HepG2 (cell line): ENCODE results near the gene ADGRL3. TPM values are rescaled to one million over a fixed set of nuclear protein-coding genes. Genes with fewer than 3 reads are reported as not detected.

ENCODE experiments used
- ATAC-seq: fragments of 200-7000 bp; cut with Tn5 transposase; 3 replicates; pipeline ENCODE4 v1.9.1; 2020; ENCODE audit warnings: mild to moderate bottlenecking, moderate library complexity
- BruUV-seq: library from RNA; stranded (reverse); fragments of 400-500 nt; replicated peaks from 2 replicates; lab custom pipeline; 2021; lab: Mats Ljungman, UMichigan
- CTCF ChIA-PET: fragments of 300-600 bp; formaldehyde crosslinking; extraction: SDS; loops from one replicate; lab custom pipeline; 2021; ENCODE audit warnings: low total read pairs, inconsistent platforms, low intra/inter-chr PET ratio; lab: Yijun Ruan, JAX
- POLR2A ChIA-PET: fragments of 350-600 bp; sonication (Branson Sonifier 250); formaldehyde crosslinking; loops from one replicate; lab custom pipeline; 2020; ENCODE audit warnings: antibody characterized with exemption, inconsistent platforms; lab: Yijun Ruan, JAX
- DNase-seq: peaks from one replicate; pipeline ENCODE4 v3.0.0-alpha.2; 2015; ENCODE audit warnings: low spot score
- FAIRE-seq: peaks from 3 replicates; lab custom pipeline; 2011; peaks lifted over from hg19 to GRCh38; lab: Jason Lieb, UNC
- H2AFZ ChIP-seq: one replicate; pipeline ENCODE4 v1.6.1; 2011; ENCODE audit warnings: low read length, inconsistent platforms
- H3K27ac ChIP-seq: fragments of 300-600 bp; 3 replicates; pipeline ENCODE4 v1.8.0; 2011; ENCODE audit warnings: mixed run types, mild to moderate bottlenecking, mixed read lengths, low read length, inconsistent platforms; ENCODE audit not compliant: insufficient read depth; ENCODE audit errors: extremely low read length
- H3K27me3 ChIP-seq, 2 experiments: fragments of 200-600 bp in 1 of 2; 2 replicates in 1 of 2; 3 replicates in 1 of 2; pipeline versions ENCODE4 v1.6.0 to v1.8.0; 2011; ENCODE audit warnings: low read length in 2 of 2, mild to moderate bottlenecking in 2 of 2, moderate library complexity in 2 of 2, inconsistent platforms in 1 of 2; ENCODE audit not compliant: insufficient read depth in 2 of 2, control insufficient read depth in 1 of 2
- H3K36me3 ChIP-seq, 2 experiments: fragments of 200-600 bp in 1 of 2; replicated peaks in 1 of 2; 2 replicates in 1 of 2; 3 replicates in 1 of 2; pipeline versions ENCODE4 v1.5.1 to v1.8.0; 2011; ENCODE audit warnings: low read length in 2 of 2, inconsistent platforms in 1 of 2; ENCODE audit not compliant: insufficient read depth in 2 of 2, control insufficient read depth in 1 of 2
- H3K4me1 ChIP-seq: 2 replicates; pipeline ENCODE4 v1.5.1; 2012; ENCODE audit warnings: low read length, inconsistent platforms; ENCODE audit not compliant: insufficient read depth
- H3K4me2 ChIP-seq: 2 replicates; pipeline ENCODE4 v1.6.0; 2011; ENCODE audit warnings: low read depth, low read length, inconsistent platforms
- H3K4me3 ChIP-seq, 3 experiments: fragments of 200-600 bp in 1 of 3; sonication (generic), shearing (Covaris generic) in 1 of 3; replicated peaks in 1 of 3; 2 replicates each; pipeline ENCODE4 v1.5.1; 2011 to 2016; ENCODE audit warnings: low read length in 3 of 3, inconsistent platforms in 2 of 3, low read depth in 2 of 3, mild to moderate bottlenecking in 2 of 3, control low read depth in 1 of 3, mixed read lengths in 1 of 3; ENCODE audit not compliant: insufficient read depth in 1 of 3
- H3K79me2 ChIP-seq: one replicate; pipeline ENCODE4 v1.6.1; 2011; ENCODE audit warnings: low read length, inconsistent platforms; ENCODE audit not compliant: insufficient read depth
- H3K9ac ChIP-seq: 2 replicates; pipeline ENCODE4 v1.6.0; 2011; ENCODE audit warnings: mild to moderate bottlenecking, low read depth, low read length, inconsistent platforms; ENCODE audit not compliant: insufficient read depth
- H3K9me3 ChIP-seq: 2 replicates; pipeline ENCODE4 v1.5.1; 2012; ENCODE audit warnings: mild to moderate bottlenecking, low read length
- H4K20me1 ChIP-seq: 2 replicates; pipeline ENCODE4 v1.6.0; 2011; ENCODE audit warnings: inconsistent platforms, mild to moderate bottlenecking, low read length, moderate library complexity; ENCODE audit not compliant: insufficient read depth
- FOXP1 ChIP-seq, 2 experiments: fragments of 450-650 bp in 1 of 2; IDR thresholded peaks; 2 replicates each; pipeline ENCODE4 v1.6.1; 2017 to 2018; ENCODE audit warnings: antibody characterized with exemption in 1 of 2
- IKZF1 ChIP-seq: fragments of 450-650 bp; IDR thresholded peaks from 2 replicates; pipeline ENCODE4 v1.7.1; 2016
- MAFG ChIP-seq: sonication (generic); formaldehyde crosslinking; IDR thresholded peaks from 2 replicates; pipeline ENCODE4 v1.5.1; 2020; ENCODE audit warnings: mild to moderate bottlenecking, missing genetic modification reagents
- MEIS1 ChIP-seq: sonication (generic); formaldehyde crosslinking; IDR thresholded peaks from 2 replicates; pipeline ENCODE4 v1.9.0; 2021; ENCODE audit warnings: mild to moderate bottlenecking, missing genetic modification reagents, moderate library complexity, borderline replicate concordance
- NR2F1 ChIP-seq, 2 experiments: fragments of 450-650 bp in 1 of 2; formaldehyde crosslinking in 1 of 2; IDR thresholded peaks; 2 replicates each; pipeline versions ENCODE4 v1.5.0 to v1.6.1; 2016 to 2020; ENCODE audit warnings: mild to moderate bottlenecking in 1 of 2, missing compliant biosample characterization in 1 of 2, missing genetic modification reagents in 1 of 2, moderate library complexity in 1 of 2
- PCBP1 ChIP-seq: fragments of 200-400 bp; formaldehyde crosslinking; IDR thresholded peaks from 2 replicates; pipeline ENCODE4 v1.6.1; 2017; ENCODE audit warnings: mild to moderate bottlenecking, low read depth, low read length, borderline replicate concordance
- SAFB2 ChIP-seq: sonication (generic); formaldehyde crosslinking; IDR thresholded peaks from 2 replicates; pipeline ENCODE4 v1.5.1; 2020; ENCODE audit warnings: missing genetic modification reagents, low read depth, mild to moderate bottlenecking, borderline replicate concordance
- SATB2 ChIP-seq: sonication (generic); formaldehyde crosslinking; IDR thresholded peaks from 2 replicates; pipeline ENCODE4 v1.5.0; 2020; ENCODE audit warnings: missing genetic modification reagents
- SP5 ChIP-seq: IDR thresholded peaks from 2 replicates; pipeline ENCODE4 v1.6.1; 2016; ENCODE audit warnings: low read depth, borderline replicate concordance
- U2AF2 ChIP-seq: fragments of 200-400 bp; formaldehyde crosslinking; IDR thresholded peaks from 2 replicates; pipeline ENCODE4 v1.6.1; 2017; ENCODE audit warnings: low read depth, mild to moderate bottlenecking, low read length
- ZNF12 ChIP-seq: sonication (generic); formaldehyde crosslinking; IDR thresholded peaks from 2 replicates; pipeline ENCODE4 v1.5.0; 2020; ENCODE audit warnings: missing genetic modification reagents
- ZNF207 ChIP-seq: fragments of 450-650 bp; IDR thresholded peaks from 2 replicates; pipeline ENCODE4 v1.6.1; 2016; ENCODE audit warnings: antibody characterized with exemption, borderline replicate concordance
- ZNF451 ChIP-seq: sonication (generic); formaldehyde crosslinking; IDR thresholded peaks from 2 replicates; pipeline ENCODE4 v1.5.0; 2020; ENCODE audit warnings: mild to moderate bottlenecking, missing genetic modification reagents
- ZSCAN31 ChIP-seq: sonication (generic); formaldehyde crosslinking; IDR thresholded peaks from 2 replicates; pipeline ENCODE4 v1.5.0; 2020; ENCODE audit warnings: low read depth, mild to moderate bottlenecking, missing genetic modification reagents
- WGBS: methylation state at CpG from one replicate; pipeline ENCODE4 v1.1.6; 2017; ENCODE audit warnings: low lambda C conversion rate; 5-methylcytosine and 5-hydroxymethylcytosine counted together
- in situ Hi-C: cut with HindIII; loops from 2 replicates; pipeline ENCODE4 v1.10.0; 2017; ENCODE audit warnings: low pct_unique_long_range_greater_than_20kb; ENCODE audit not compliant: extremely low pct_ligation_motif_present
- intact Hi-C: fragments of 100-400 bp; cut with micrococcal nuclease; formaldehyde crosslinking; loops from one replicate; pipeline ENCODE4 v1.10.0; 2022; ENCODE audit not compliant: unreplicated experiment
- polyA plus RNA-seq, 8 experiments: library from polyadenylated mRNA; depleted of rRNA in 3 of 8; stranded (reverse) in 7 of 8; unstranded in 1 of 8; fragments of >200 nt; fragmentation: Illumina TruSeq in 4 of 8; extraction: Trizol in 4 of 8; gene quantifications; 2 replicates each; pipeline versions ENCODE4 v1.2.1 to v1.2.3, GENCODE V29; 2011 to 2016; ENCODE audit warnings: low read depth in 4 of 8, missing spikeins in 1 of 8, mixed read lengths in 1 of 8; ENCODE audit not compliant: insufficient read depth in 1 of 8
- total RNA-seq, 5 experiments: library from RNA; depleted of rRNA; stranded (reverse); fragments of >200 nt; fragmentation: Illumina TruSeq; extraction: Trizol; gene quantifications; 2 replicates each; pipeline ENCODE4 v1.2.3, GENCODE V29; 2016; ENCODE audit warnings: low read depth in 1 of 5
- TF ChIP-seq, protein P1 (sequence below): sonication (generic); formaldehyde crosslinking; IDR thresholded peaks from 2 replicates; pipeline ENCODE4 v1.5.0; 2020; ENCODE audit warnings: missing genetic modification reagents, mild to moderate bottlenecking, borderline replicate concordance
- TF ChIP-seq, protein P2 (sequence below): sonication (generic); formaldehyde crosslinking; conservative IDR thresholded peaks from 2 replicates; pipeline ENCODE4 v1.4.0; 2020; ENCODE audit warnings: missing genetic modification reagents
- TF ChIP-seq, protein P3 (sequence below): sonication (generic); formaldehyde crosslinking; IDR thresholded peaks from 2 replicates; pipeline ENCODE4 v1.4.0; 2020; ENCODE audit warnings: missing genetic modification reagents

The ADGRL3 gene
- total and polyA plus RNA-seq, 2 of the 13 experiments (the other 11 are each of a cell fraction or from before 2014, with no cell fraction given), result 0.04 to 0.05 TPM

DNA sequence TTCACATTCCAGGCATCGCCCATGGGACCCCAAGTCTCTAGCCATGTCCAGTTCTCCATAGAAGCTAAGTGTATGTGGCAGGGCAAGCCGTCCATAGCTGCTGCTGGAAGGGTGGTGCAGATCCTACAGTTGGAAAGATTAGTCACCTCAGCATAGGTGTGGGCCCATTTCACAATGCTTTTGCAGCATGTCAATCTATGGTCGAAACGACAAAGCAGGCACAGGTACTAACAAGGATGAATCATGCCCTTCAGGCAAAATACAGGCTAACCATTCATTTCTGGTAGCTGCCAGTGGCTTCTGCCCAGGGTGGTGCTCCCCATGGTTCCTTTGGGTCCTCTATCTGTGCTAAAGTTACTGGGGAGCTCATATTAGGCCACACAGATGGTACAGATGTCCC, 225.2 kb downstream of the ADGRL3 start:
- 0% methylated on average over 2 of the region's 4 CpGs for WGBS

More for the DNA sequence above, 225.2 kb downstream of the ADGRL3 start:
- BruUV-seq, result no TSS peak
- H4K20me1 ChIP-seq, result no peaks in the 10 kb centered on the region
- H3K27me3 ChIP-seq, result no peaks in the 10 kb centered on the region
- H3K9ac ChIP-seq, result no peak overlapping the region
- in situ Hi-C loops, result no loop called here
- ATAC-seq (no peak), FAIRE-seq (no peak), DNase-seq (no peak)
- no peak overlapping the region for H3K4me2 ChIP-seq
- H3K9me3 ChIP-seq, result 0 out of 2 replicates have a peak, but pooled peaks cover 10% of the 10 kb centered on the region
- ChIA-PET CTCF (no interaction called here), POLR2A (no interaction called here)
- TF ChIP-seq SAFB2 (CRISPR knock-in tag), result no peak
- no peak for TF ChIP-seq IKZF1
- TF ChIP-seq PCBP1, result no peak
- no peak for TF ChIP-seq ZNF207
- TF ChIP-seq, protein P1, sequence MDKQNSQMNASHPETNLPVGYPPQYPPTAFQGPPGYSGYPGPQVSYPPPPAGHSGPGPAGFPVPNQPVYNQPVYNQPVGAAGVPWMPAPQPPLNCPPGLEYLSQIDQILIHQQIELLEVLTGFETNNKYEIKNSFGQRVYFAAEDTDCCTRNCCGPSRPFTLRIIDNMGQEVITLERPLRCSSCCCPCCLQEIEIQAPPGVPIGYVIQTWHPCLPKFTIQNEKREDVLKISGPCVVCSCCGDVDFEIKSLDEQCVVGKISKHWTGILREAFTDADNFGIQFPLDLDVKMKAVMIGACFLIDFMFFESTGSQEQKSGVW, result no peak
- no peak for TF ChIP-seq SATB2 (CRISPR knock-in tag)
- TF ChIP-seq SP5 (CRISPR knock-in tag), result no peak
- no peak for TF ChIP-seq ZNF451 (CRISPR knock-in tag)
- TF ChIP-seq NR2F1 (CRISPR knock-in tag; IDR thresholded peaks at IDR 0.05), result no peak
- TF ChIP-seq MEIS1 (CRISPR knock-in tag), result no peak
- no peak for TF ChIP-seq MAFG (CRISPR knock-in tag)
- no peak for TF ChIP-seq FOXP1 (IDR thresholded peaks at IDR 0.05)
- TF ChIP-seq FOXP1 (CRISPR knock-in tag; IDR thresholded peaks at IDR 0.05), result no peak
- TF ChIP-seq, protein P2, sequence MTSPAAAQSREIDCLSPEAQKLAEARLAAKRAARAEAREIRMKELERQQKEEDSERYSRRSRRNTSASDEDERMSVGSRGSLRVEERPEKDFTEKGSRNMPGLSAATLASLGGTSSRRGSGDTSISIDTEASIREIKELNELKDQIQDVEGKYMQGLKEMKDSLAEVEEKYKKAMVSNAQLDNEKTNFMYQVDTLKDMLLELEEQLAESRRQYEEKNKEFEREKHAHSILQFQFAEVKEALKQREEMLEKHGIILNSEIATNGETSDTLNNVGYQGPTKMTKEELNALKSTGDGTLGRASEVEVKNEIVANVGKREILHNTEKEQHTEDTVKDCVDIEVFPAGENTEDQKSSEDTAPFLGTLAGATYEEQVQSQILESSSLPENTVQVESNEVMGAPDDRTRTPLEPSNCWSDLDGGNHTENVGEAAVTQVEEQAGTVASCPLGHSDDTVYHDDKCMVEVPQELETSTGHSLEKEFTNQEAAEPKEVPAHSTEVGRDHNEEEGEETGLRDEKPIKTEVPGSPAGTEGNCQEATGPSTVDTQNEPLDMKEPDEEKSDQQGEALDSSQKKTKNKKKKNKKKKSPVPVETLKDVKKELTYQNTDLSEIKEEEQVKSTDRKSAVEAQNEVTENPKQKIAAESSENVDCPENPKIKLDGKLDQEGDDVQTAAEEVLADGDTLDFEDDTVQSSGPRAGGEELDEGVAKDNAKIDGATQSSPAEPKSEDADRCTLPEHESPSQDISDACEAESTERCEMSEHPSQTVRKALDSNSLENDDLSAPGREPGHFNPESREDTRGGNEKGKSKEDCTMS, result no peak
- TF ChIP-seq, protein P3, sequence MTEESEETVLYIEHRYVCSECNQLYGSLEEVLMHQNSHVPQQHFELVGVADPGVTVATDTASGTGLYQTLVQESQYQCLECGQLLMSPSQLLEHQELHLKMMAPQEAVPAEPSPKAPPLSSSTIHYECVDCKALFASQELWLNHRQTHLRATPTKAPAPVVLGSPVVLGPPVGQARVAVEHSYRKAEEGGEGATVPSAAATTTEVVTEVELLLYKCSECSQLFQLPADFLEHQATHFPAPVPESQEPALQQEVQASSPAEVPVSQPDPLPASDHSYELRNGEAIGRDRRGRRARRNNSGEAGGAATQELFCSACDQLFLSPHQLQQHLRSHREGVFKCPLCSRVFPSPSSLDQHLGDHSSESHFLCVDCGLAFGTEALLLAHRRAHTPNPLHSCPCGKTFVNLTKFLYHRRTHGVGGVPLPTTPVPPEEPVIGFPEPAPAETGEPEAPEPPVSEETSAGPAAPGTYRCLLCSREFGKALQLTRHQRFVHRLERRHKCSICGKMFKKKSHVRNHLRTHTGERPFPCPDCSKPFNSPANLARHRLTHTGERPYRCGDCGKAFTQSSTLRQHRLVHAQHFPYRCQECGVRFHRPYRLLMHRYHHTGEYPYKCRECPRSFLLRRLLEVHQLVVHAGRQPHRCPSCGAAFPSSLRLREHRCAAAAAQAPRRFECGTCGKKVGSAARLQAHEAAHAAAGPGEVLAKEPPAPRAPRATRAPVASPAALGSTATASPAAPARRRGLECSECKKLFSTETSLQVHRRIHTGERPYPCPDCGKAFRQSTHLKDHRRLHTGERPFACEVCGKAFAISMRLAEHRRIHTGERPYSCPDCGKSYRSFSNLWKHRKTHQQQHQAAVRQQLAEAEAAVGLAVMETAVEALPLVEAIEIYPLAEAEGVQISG (CRISPR knock-in tag), result no peak
- TF ChIP-seq ZSCAN31 (CRISPR knock-in tag), result no peak
- TF ChIP-seq ZNF12, result no peak
- no peak for TF ChIP-seq U2AF2
- no peaks in the 10 kb centered on the region for H3K4me1 ChIP-seq
- H3K79me2 ChIP-seq, result no peaks in the 10 kb centered on the region
- no peak overlapping the region for H3K4me3 ChIP-seq
- intact Hi-C loops, result no loop called here
- no peaks in the 10 kb centered on the region for H3K36me3 ChIP-seq
- no peak overlapping the region for H2AFZ ChIP-seq
- no peak overlapping the region for H3K27ac ChIP-seq
